Panc1 (cell line): ENCODE data around the gene BACE1. TPM values are rescaled to one million over a fixed set of nuclear protein-coding genes. Genes with fewer than 3 reads are reported as not detected.

ENCODE experiments used
- ATAC-seq: fragments of 200-7000 bp; cut with Tn5 transposase; 2 replicates; pipeline ENCODE4 v1.9.1; 2020; ENCODE audit warnings: mild to moderate bottlenecking, moderate library complexity
- BruUV-seq: library from RNA; stranded (reverse); fragments of 400-500 nt; replicated peaks from 2 replicates; lab custom pipeline; 2021; lab: Mats Ljungman, UMichigan
- CTCF ChIA-PET: fragments of 300-600 bp; sonication (Branson Sonifier 250); formaldehyde crosslinking; loops from one replicate; lab custom pipeline; 2022; ENCODE audit warnings: antibody characterized with exemption; lab: Charles Lee
- POLR2A ChIA-PET: fragments of 300-600 bp; sonication (Branson Sonifier 250); formaldehyde crosslinking; loops from one replicate; lab custom pipeline; 2022; ENCODE audit warnings: antibody characterized with exemption; lab: Charles Lee
- DNase-seq: peaks from one replicate; pipeline ENCODE4 v3.0.0-alpha.2; 2010; ENCODE audit warnings: low read depth, low spot score
- H3K27ac ChIP-seq: 2 replicates; pipeline ENCODE4 v1.5.1; 2011; ENCODE audit warnings: mild to moderate bottlenecking, low read length, inconsistent platforms
- H3K27me3 ChIP-seq: fragments of 200-500 bp; sonication (Bioruptor generic); 2 replicates; pipeline ENCODE4 v1.6.0; 2014; ENCODE audit warnings: low read length, inconsistent platforms; ENCODE audit not compliant: control insufficient read depth, insufficient read depth
- H3K36me3 ChIP-seq: fragments of 200-500 bp; sonication (Bioruptor generic); 2 replicates; pipeline ENCODE4 v1.5.1; 2014; ENCODE audit warnings: inconsistent platforms, mild to moderate bottlenecking, low read length, moderate library complexity; ENCODE audit not compliant: control insufficient read depth, insufficient read depth
- H3K4me1 ChIP-seq: 2 replicates; pipeline ENCODE4 v1.5.1; 2011; ENCODE audit warnings: inconsistent platforms, mild to moderate bottlenecking, low read length, moderate library complexity; ENCODE audit not compliant: control insufficient read depth, insufficient read depth
- H3K4me3 ChIP-seq, 2 experiments: 2 replicates each; pipeline ENCODE4 v1.5.1; 2011 to 2012; ENCODE audit warnings: low read depth in 2 of 2, low read length in 2 of 2, mild to moderate bottlenecking in 2 of 2, inconsistent platforms in 1 of 2, moderate library complexity in 1 of 2
- H3K9me3 ChIP-seq: fragments of 200-500 bp; sonication (Bioruptor generic); 2 replicates; pipeline ENCODE4 v1.5.1; 2014; ENCODE audit warnings: low read depth, mild to moderate bottlenecking, inconsistent platforms, low read length, moderate library complexity; ENCODE audit not compliant: control insufficient read depth, insufficient read depth
- CTCF ChIP-seq: fragments of 450-650 bp; IDR thresholded peaks from 2 replicates; pipeline ENCODE4 v1.5.1; 2017; ENCODE audit warnings: mild to moderate bottlenecking
- POLR2AphosphoS5 ChIP-seq: IDR thresholded peaks from 2 replicates; pipeline ENCODE4 v1.6.1; 2012; ENCODE audit warnings: mild to moderate bottlenecking, low read depth, low read length, moderate library complexity
- REST ChIP-seq, 2 experiments: IDR thresholded peaks; 2 replicates each; pipeline ENCODE4 v1.6.1; 2011 to 2012; ENCODE audit warnings: low read depth in 2 of 2, control low read depth in 1 of 2, low read length in 1 of 2, mild to moderate bottlenecking in 1 of 2, moderate library complexity in 1 of 2; ENCODE audit not compliant: insufficient read depth in 1 of 2
- SIN3A ChIP-seq: IDR thresholded peaks from 2 replicates; pipeline ENCODE4 v1.6.1; 2012; ENCODE audit warnings: low read depth, mild to moderate bottlenecking, low read length, moderate library complexity, borderline replicate concordance; ENCODE audit not compliant: insufficient read depth
- TCF7L2 ChIP-seq: IDR thresholded peaks from 2 replicates; pipeline ENCODE4 v1.6.1; 2011; ENCODE audit warnings: mild to moderate bottlenecking, low read depth, low read length, inconsistent platforms
- in situ Hi-C: cut with HindIII; loops from 2 replicates; pipeline ENCODE4 v1.10.0; 2016; ENCODE audit warnings: low sequenced_read_pairs, low pct_unique_long_range_greater_than_20kb
- intact Hi-C: fragments of 100-400 bp; cut with micrococcal nuclease; formaldehyde crosslinking; loops from one replicate; pipeline ENCODE4 v1.10.0; 2022; ENCODE audit not compliant: unreplicated experiment
- total RNA-seq: library from RNA; stranded (reverse); gene quantifications from one replicate; pipeline ENCODE4 v1.2.1, GENCODE V29; 2021; ENCODE audit not compliant: unreplicated experiment

Gene BACE1
- total RNA-seq, 1 experiment from 2014 or later, result 4.9 TPM

- Histone ChIP-seq H3K4me1 (no peaks in the 10 kb centered on the region), H3K27ac (no peak overlapping the region), H3K4me3 (no peak overlapping the region), H3K36me3 (peaks cover 5% of the 10 kb centered on the region), H3K9me3 (no peaks in the 10 kb centered on the region), H3K27me3 (no peaks in the 10 kb centered on the region)
- BruUV-seq, result no TSS peak
- ATAC-seq (no peak), DNase-seq (no peak)
- TF ChIP-seq POLR2AphosphoS5 (no peak), REST (IDR thresholded peaks at IDR 0.05; ENCODE audit: insufficient read depth in 1 of 2, low read depth in 2 of 2, low read length in 1 of 2) (no peak), TCF7L2 (no peak), SIN3A (no peak), CTCF (no peak)
- ChIA-PET POLR2A (interaction anchor here (0.6 kb wide), 1 partner anchor 1151 kb away, joined by 4 read pairs; no protein-coding TSS in a partner anchor), CTCF (no interaction called here)
- intact Hi-C loops (no loop called here), in situ Hi-C loops (no loop called here)
Measured at GRCh38 chr11:117287668-117288067, 28.4 kb downstream of the BACE1 start.

- TF ChIP-seq CTCF, result no peak
- no peak for TF ChIP-seq TCF7L2
- TF ChIP-seq SIN3A, result no peak
- no peak for TF ChIP-seq REST (IDR thresholded peaks at IDR 0.05; ENCODE audit: insufficient read depth in 1 of 2, low read depth in 2 of 2, low read length in 1 of 2)
- TF ChIP-seq POLR2AphosphoS5, result no peak
- Histone ChIP-seq H3K27ac (no peak overlapping the region), H3K4me1 (no peaks in the 10 kb centered on the region), H3K4me3 (no peak overlapping the region), H3K9me3 (no peaks in the 10 kb centered on the region), H3K36me3 (peaks cover 5% of the 10 kb centered on the region), H3K27me3 (no peaks in the 10 kb centered on the region)
- BruUV-seq, result no TSS peak
- CTCF ChIA-PET, result interaction anchor here (0.6 kb wide), 1 partner anchor 1965 kb away, joined by 3 read pairs; no protein-coding TSS in a partner anchor
- DNase-seq (no peak), ATAC-seq (no peak)
- intact Hi-C loops, result no loop called here
- in situ Hi-C loops, result no loop called here
- POLR2A ChIA-PET, result interaction anchor here (0.6 kb wide), 1 partner anchor 95 kb away, joined by 3 read pairs; no protein-coding TSS in a partner anchor
Measured at GRCh38 chr11:117286588-117286987, 29.5 kb downstream of the BACE1 start.
